Spleen (tissue), 7 donors: ENCODE results near the gene PTPRT.

Experiments
- POLR2A ChIP-seq, 3 donors: fragments of 450-650 bp; IDR thresholded peaks; one replicate each; pipeline ENCODE4 v1.5.1; 2017; ENCODE audit warnings: antibody characterized with exemption in 3 of 3, mild to moderate bottlenecking in 1 of 3
- POLR2AphosphoS5 ChIP-seq, 3 donors: sonication (generic); formaldehyde crosslinking; IDR thresholded peaks; one replicate each; pipeline ENCODE4 v1.5.1; 2017; ENCODE audit warnings: antibody characterized with exemption in 3 of 3
- TF ChIP-seq, protein P1 (sequence below), 11 experiments: fragments of 200-600 bp in 7 of 11; fragments of 450-650 bp in 4 of 11; sonication (generic) in 4 of 11; IDR thresholded peaks in 8 of 11; conservative IDR thresholded peaks in 3 of 11; 1 replicate in 7 of 11; 2 replicates in 4 of 11; pipeline versions ENCODE4 v1.4.0 to v1.8.0; 2016 to 2021; ENCODE audit warnings: antibody characterized with exemption in 11 of 11, inconsistent platforms in 4 of 11, mild to moderate bottlenecking in 1 of 11
- donor health status: DM: no; HTN: no; CAD: no; lungs with moderate emphysema.
- donor health status: DM: no; HTN: no; CAD: no.
- donor health status: DM: no; HTN: no; CAD: no.

DNA sequence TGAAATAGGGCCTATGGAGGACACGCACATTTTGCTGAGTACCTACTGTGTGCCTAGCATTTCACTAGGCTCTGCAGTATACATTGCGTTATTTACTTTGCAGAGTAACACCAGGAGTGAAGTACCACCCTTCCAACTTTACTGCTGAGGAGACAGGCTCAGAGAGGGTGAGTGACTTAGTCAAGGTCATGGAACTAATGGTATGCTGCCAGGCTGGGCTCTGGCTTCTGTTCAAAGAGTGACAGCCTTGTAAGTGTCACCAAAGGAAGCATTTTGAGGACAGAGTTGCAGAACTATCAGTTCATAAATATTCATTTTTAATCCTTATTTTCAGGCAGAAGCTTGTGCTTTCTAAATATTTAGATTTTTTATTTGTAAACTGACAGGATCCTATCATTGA is 816.7 kb downstream of the PTPRT start:
- TF ChIP-seq POLR2AphosphoS5 (IDR thresholded peaks at IDR 0.05), result no peak
- TF ChIP-seq, protein P1, sequence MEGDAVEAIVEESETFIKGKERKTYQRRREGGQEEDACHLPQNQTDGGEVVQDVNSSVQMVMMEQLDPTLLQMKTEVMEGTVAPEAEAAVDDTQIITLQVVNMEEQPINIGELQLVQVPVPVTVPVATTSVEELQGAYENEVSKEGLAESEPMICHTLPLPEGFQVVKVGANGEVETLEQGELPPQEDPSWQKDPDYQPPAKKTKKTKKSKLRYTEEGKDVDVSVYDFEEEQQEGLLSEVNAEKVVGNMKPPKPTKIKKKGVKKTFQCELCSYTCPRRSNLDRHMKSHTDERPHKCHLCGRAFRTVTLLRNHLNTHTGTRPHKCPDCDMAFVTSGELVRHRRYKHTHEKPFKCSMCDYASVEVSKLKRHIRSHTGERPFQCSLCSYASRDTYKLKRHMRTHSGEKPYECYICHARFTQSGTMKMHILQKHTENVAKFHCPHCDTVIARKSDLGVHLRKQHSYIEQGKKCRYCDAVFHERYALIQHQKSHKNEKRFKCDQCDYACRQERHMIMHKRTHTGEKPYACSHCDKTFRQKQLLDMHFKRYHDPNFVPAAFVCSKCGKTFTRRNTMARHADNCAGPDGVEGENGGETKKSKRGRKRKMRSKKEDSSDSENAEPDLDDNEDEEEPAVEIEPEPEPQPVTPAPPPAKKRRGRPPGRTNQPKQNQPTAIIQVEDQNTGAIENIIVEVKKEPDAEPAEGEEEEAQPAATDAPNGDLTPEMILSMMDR (IDR thresholded peaks at IDR 0.05 in 8 of 11, conservative IDR thresholded peaks at IDR 0.05 in 3 of 11), result no peak
- no peak for TF ChIP-seq POLR2A (IDR thresholded peaks at IDR 0.05)
